Ovary (tissue), 3 donors: ENCODE measurements around the gene IHH.

Experiments used
- EP300 ChIP-seq: sonication (generic); formaldehyde crosslinking; IDR thresholded peaks from one replicate; pipeline ENCODE4 v1.6.1; 2017; ENCODE audit warnings: antibody characterized with exemption
- POLR2A ChIP-seq: fragments of 450-650 bp; IDR thresholded peaks from one replicate; pipeline ENCODE4 v1.6.1; 2017; ENCODE audit warnings: antibody characterized with exemption, mild to moderate bottlenecking, moderate library complexity
- TF ChIP-seq, protein P1 (sequence below), 3 donors: fragments of 450-650 bp in 2 of 3; fragments of 200-600 bp in 1 of 3; IDR thresholded peaks; one replicate each; pipeline versions ENCODE4 v1.5.1 to v1.8.0; 2016 to 2022; ENCODE audit warnings: antibody characterized with exemption in 3 of 3, mild to moderate bottlenecking in 1 of 3
- donor health status: DM: no; HTN: no; CAD: no.

GRCh38 chr2:219022041-219022440, 38.7 kb downstream of the IHH start:
- no peak for TF ChIP-seq EP300
- TF ChIP-seq, protein P1, sequence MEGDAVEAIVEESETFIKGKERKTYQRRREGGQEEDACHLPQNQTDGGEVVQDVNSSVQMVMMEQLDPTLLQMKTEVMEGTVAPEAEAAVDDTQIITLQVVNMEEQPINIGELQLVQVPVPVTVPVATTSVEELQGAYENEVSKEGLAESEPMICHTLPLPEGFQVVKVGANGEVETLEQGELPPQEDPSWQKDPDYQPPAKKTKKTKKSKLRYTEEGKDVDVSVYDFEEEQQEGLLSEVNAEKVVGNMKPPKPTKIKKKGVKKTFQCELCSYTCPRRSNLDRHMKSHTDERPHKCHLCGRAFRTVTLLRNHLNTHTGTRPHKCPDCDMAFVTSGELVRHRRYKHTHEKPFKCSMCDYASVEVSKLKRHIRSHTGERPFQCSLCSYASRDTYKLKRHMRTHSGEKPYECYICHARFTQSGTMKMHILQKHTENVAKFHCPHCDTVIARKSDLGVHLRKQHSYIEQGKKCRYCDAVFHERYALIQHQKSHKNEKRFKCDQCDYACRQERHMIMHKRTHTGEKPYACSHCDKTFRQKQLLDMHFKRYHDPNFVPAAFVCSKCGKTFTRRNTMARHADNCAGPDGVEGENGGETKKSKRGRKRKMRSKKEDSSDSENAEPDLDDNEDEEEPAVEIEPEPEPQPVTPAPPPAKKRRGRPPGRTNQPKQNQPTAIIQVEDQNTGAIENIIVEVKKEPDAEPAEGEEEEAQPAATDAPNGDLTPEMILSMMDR (IDR thresholded peaks at IDR 0.05): no peak
- no peak for TF ChIP-seq POLR2A
